ENCODE measurements around the gene ATG4C. TPM values are rescaled to one million over a fixed set of nuclear protein-coding genes. Genes with fewer than 3 reads are reported as not detected.

Gene ATG4C
- total and polyA plus RNA-seq, 2 of the 13 experiments (the other 11 are each of a cell fraction or from before 2014, with no cell fraction given): 4.0 to 11.2 TPM

DNA sequence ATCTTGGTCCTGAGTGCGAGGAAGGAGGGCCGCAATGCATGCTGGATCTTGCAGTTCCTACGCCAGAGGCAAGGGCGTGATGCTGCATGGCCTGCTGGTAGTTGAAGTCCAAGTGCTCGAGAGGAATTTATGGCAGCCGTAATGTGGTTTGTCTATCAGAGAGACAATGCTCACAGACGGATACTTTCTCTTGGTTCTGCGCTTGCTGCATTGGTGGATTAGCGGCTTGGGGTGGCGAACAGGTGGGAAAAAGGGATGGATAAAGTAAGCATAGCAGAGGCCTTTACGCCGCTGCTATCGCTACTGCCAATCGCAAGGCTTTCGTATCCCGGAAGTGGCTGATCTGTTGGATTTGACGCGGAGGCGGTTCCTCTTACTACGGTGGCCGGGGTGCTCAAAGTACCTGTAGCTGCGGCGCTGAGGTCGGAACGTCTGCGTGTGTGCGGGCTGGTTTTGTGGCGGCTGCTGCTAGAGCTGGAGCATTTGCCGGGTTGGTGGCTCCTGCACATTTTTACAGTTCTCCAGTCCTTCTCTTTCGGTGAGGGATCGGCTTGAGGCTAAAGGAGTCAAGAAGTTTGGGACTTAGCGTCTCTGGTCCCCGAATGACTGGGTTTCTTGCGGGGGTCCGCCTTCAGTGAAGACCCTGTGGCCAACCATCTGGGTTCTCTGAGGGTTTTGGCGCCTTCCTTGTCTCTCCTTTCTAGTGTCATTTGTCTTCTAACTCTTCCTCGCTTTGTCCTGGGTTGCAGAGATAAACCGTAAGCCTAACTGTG, at the start of gene ATG4C (continued):
- TF ChIP-seq, protein P1, sequence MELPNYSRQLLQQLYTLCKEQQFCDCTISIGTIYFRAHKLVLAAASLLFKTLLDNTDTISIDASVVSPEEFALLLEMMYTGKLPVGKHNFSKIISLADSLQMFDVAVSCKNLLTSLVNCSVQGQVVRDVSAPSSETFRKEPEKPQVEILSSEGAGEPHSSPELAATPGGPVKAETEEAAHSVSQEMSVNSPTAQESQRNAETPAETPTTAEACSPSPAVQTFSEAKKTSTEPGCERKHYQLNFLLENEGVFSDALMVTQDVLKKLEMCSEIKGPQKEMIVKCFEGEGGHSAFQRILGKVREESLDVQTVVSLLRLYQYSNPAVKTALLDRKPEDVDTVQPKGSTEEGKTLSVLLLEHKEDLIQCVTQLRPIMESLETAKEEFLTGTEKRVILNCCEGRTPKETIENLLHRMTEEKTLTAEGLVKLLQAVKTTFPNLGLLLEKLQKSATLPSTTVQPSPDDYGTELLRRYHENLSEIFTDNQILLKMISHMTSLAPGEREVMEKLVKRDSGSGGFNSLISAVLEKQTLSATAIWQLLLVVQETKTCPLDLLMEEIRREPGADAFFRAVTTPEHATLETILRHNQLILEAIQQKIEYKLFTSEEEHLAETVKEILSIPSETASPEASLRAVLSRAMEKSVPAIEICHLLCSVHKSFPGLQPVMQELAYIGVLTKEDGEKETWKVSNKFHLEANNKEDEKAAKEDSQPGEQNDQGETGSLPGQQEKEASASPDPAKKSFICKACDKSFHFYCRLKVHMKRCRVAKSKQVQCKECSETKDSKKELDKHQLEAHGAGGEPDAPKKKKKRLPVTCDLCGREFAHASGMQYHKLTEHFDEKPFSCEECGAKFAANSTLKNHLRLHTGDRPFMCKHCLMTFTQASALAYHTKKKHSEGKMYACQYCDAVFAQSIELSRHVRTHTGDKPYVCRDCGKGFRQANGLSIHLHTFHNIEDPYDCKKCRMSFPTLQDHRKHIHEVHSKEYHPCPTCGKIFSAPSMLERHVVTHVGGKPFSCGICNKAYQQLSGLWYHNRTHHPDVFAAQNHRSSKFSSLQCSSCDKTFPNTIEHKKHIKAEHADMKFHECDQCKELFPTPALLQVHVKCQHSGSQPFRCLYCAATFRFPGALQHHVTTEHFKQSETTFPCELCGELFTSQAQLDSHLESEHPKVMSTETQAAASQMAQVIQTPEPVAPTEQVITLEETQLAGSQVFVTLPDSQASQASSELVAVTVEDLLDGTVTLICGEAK (IDR thresholded peaks at IDR 0.05): no peak
- TF ChIP-seq, protein P1 (CRISPR knock-in tag; IDR thresholded peaks at IDR 0.05): peak; percentile 84
- TF ChIP-seq, protein P2, sequence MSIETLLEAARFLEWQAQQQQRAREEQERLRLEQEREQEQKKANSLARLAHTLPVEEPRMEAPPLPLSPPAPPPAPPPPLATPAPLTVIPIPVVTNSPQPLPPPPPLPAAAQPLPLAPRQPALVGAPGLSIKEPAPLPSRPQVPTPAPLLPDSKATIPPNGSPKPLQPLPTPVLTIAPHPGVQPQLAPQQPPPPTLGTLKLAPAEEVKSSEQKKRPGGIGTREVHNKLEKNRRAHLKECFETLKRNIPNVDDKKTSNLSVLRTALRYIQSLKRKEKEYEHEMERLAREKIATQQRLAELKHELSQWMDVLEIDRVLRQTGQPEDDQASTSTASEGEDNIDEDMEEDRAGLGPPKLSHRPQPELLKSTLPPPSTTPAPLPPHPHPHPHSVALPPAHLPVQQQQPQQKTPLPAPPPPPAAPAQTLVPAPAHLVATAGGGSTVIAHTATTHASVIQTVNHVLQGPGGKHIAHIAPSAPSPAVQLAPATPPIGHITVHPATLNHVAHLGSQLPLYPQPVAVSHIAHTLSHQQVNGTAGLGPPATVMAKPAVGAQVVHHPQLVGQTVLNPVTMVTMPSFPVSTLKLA (IDR thresholded peaks at IDR 0.05): 0 out of 2 replicates have a peak, but pooled peaks have one; percentile 24
- no peak for TF ChIP-seq FIP1L1 (IDR thresholded peaks at IDR 0.05; ENCODE audit: borderline replicate concordance, insufficient read depth, low read depth, low read length)
- TF ChIP-seq STAG1 (CRISPR knock-in tag; IDR thresholded peaks at IDR 0.05): 0 out of 2 replicates have a peak, but pooled peaks have one; percentile 2
- TF ChIP-seq, protein P3, sequence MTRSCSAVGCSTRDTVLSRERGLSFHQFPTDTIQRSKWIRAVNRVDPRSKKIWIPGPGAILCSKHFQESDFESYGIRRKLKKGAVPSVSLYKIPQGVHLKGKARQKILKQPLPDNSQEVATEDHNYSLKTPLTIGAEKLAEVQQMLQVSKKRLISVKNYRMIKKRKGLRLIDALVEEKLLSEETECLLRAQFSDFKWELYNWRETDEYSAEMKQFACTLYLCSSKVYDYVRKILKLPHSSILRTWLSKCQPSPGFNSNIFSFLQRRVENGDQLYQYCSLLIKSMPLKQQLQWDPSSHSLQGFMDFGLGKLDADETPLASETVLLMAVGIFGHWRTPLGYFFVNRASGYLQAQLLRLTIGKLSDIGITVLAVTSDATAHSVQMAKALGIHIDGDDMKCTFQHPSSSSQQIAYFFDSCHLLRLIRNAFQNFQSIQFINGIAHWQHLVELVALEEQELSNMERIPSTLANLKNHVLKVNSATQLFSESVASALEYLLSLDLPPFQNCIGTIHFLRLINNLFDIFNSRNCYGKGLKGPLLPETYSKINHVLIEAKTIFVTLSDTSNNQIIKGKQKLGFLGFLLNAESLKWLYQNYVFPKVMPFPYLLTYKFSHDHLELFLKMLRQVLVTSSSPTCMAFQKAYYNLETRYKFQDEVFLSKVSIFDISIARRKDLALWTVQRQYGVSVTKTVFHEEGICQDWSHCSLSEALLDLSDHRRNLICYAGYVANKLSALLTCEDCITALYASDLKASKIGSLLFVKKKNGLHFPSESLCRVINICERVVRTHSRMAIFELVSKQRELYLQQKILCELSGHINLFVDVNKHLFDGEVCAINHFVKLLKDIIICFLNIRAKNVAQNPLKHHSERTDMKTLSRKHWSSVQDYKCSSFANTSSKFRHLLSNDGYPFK (CRISPR knock-in tag; IDR thresholded peaks at IDR 0.05; ENCODE audit: borderline replicate concordance): peak; percentile 77; the same call in 1 of the 2 replicates
- no peak for TF ChIP-seq TRIM24 (CRISPR knock-in tag; IDR thresholded peaks at IDR 0.05)
- no peak for TF ChIP-seq ZNF75D (CRISPR knock-in tag; IDR thresholded peaks at IDR 0.05; ENCODE audit: borderline replicate concordance)
- TF ChIP-seq PRMT3 (CRISPR knock-in tag; IDR thresholded peaks at IDR 0.05; ENCODE audit: borderline replicate concordance, low read depth): no peak
- TF ChIP-seq, protein P4, sequence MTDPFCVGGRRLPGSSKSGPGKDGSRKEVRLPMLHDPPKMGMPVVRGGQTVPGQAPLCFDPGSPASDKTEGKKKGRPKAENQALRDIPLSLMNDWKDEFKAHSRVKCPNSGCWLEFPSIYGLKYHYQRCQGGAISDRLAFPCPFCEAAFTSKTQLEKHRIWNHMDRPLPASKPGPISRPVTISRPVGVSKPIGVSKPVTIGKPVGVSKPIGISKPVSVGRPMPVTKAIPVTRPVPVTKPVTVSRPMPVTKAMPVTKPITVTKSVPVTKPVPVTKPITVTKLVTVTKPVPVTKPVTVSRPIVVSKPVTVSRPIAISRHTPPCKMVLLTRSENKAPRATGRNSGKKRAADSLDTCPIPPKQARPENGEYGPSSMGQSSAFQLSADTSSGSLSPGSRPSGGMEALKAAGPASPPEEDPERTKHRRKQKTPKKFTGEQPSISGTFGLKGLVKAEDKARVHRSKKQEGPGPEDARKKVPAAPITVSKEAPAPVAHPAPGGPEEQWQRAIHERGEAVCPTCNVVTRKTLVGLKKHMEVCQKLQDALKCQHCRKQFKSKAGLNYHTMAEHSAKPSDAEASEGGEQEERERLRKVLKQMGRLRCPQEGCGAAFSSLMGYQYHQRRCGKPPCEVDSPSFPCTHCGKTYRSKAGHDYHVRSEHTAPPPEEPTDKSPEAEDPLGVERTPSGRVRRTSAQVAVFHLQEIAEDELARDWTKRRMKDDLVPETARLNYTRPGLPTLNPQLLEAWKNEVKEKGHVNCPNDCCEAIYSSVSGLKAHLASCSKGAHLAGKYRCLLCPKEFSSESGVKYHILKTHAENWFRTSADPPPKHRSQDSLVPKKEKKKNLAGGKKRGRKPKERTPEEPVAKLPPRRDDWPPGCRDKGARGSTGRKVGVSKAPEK (CRISPR knock-in tag; IDR thresholded peaks at IDR 0.05; ENCODE audit: borderline replicate concordance): no peak
